Activated naive CD8-positive, alpha-beta T cell treated with anti-CD3 and anti-CD28 coated beads, Interleukin-2, amount 10 ng/mL, durations not matched to agents 7 days and 5 days (primary cell): ENCODE data around the gene POLRMT. TPM values are rescaled to one million over a fixed set of nuclear protein-coding genes. Genes with fewer than 3 reads are reported as not detected.

Experiments used
- ATAC-seq: fragments of 150-1000 bp; cut with Tn5 transposase; one replicate; pipeline ENCODE4 v1.10.0; 2021; ENCODE audit warnings: low read depth, moderate library complexity
- POLR2A ChIA-PET: fragments of 350-600 bp; sonication (Branson Sonifier 250); formaldehyde crosslinking; loops from one replicate; lab custom pipeline; 2021; ENCODE audit warnings: antibody characterized with exemption; lab: Charles Lee
- DNase-seq: peaks from one replicate; pipeline ENCODE4 v3.0.0; 2021
- H3K27ac Mint-ChIP-seq: one replicate; pipeline ENCODE4 v1.8.0; 2022; ENCODE audit warnings: mild to moderate bottlenecking, mixed read lengths
- H3K27me3 Mint-ChIP-seq: one replicate; pipeline ENCODE4 v1.8.0; 2022; ENCODE audit warnings: mild to moderate bottlenecking, moderate library complexity, mixed read lengths
- H3K36me3 Mint-ChIP-seq: one replicate; pipeline ENCODE4 v1.8.0; 2021; ENCODE audit warnings: mild to moderate bottlenecking, mixed read lengths
- H3K4me1 Mint-ChIP-seq: one replicate; pipeline ENCODE4 v1.8.0; 2021; ENCODE audit warnings: mixed read lengths
- H3K4me3 Mint-ChIP-seq: one replicate; pipeline ENCODE4 v1.8.0; 2022; ENCODE audit warnings: mild to moderate bottlenecking, moderate library complexity, mixed read lengths
- H3K9me3 Mint-ChIP-seq: one replicate; pipeline ENCODE4 v1.8.0; 2021; ENCODE audit warnings: mixed read lengths
- total RNA-seq, 2 experiments: library from RNA; stranded (reverse); gene quantifications; one replicate each; pipeline ENCODE4 v1.2.3, GENCODE V29; 2021

The POLRMT gene
- total RNA-seq, 2 experiments from 2014 or later: 63.2 to 65.1 TPM

DNA sequence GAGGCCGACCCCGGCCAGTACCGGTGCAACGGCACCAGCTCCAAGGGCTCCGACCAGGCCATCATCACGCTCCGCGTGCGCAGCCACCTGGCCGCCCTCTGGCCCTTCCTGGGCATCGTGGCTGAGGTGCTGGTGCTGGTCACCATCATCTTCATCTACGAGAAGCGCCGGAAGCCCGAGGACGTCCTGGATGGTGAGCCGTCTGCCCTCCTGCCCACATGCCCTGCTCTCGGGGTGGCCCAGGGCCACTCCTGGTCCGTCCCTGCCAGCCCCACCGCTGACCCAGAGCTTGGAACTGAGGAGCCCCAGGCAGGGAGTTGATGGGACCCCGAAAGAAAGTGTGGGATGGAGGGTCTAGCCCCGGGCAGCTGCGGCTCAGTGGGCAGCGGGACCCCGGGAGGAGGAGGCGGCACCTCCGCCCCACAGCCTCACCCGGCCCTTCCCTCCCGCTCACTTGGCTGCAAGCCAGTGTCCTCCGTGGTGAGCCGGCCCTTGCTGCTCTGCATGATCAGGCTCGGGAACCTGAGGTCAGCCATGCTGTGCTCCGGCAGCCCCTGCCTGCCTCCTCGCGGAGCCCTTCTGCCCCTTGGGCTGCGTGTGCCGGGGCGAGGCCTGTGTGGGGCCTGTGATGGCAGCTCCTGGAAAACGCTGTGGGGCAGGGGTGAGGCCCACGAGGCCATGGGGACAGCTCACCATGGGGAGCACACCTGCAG, 51.8 kb downstream of the POLRMT start:
- Mint-ChIP-seq H3K4me1 (peaks cover 2% of the 10 kb centered on the region), H3K36me3 (no peaks in the 10 kb centered on the region), H3K27me3 (no peaks in the 10 kb centered on the region), H3K9me3 (no peaks in the 10 kb centered on the region), H3K27ac (no peak overlapping the region), H3K4me3 (no peak overlapping the region)
- ATAC-seq: no peak
- DNase-seq: no peak
- POLR2A ChIA-PET: no interaction called here

DNA sequence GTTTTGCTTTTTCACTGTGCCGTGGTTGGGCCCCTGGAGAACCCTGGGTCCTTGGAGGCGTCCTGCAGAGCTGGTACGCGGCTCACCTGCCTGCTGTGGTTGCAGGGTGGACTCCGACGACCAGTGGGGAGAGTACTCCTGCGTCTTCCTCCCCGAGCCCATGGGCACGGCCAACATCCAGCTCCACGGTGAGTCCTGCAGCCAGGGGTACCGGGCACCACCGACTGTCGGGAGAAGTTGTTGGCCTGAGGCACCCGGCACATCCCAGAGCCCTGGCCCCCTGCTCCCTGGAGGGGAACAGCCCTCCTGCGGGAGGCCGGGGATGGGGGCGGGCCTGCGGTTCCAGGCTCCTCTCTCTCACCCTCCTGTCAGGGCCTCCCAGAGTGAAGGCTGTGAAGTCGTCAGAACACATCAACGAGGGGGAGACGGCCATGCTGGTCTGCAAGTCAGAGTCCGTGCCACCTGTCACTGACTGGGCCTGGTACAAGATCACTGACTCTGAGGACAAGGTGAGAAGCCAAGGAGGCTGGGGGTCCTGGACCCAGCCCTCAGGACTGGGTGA, 53.0 kb downstream of the POLRMT start:
- DNase-seq (no peak), ATAC-seq (no peak)
- no peaks in the 10 kb centered on the region for H3K27me3 Mint-ChIP-seq
- no peak overlapping the region for H3K4me3 Mint-ChIP-seq
- H3K4me1 Mint-ChIP-seq: peaks cover 4% of the 10 kb centered on the region
- no peaks in the 10 kb centered on the region for H3K36me3 Mint-ChIP-seq
- POLR2A ChIA-PET: no interaction called here
- H3K27ac Mint-ChIP-seq: no peak overlapping the region
- no peaks in the 10 kb centered on the region for H3K9me3 Mint-ChIP-seq

DNA sequence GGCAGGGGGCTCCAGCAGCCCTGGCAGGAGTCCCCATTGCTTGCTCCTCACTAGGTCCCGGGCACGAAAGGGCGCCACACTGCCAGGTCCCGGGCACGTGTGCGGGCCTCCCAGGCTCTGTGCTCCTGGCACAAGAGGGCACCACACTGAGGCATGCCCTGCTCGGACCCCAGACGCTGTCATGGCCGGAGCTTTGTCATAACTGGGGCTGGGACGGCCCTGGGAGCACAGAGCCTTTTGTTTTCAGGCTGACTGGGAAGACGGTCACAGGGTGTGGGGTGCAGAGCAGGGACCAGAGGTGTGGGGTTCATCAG, 53.5 kb downstream of the POLRMT start:
- POLR2A ChIA-PET: no interaction called here
- Mint-ChIP-seq H3K36me3 (no peaks in the 10 kb centered on the region), H3K9me3 (no peaks in the 10 kb centered on the region)

GRCh38 chr19:579111-579841, 54.1 kb downstream of the POLRMT start:
- Mint-ChIP-seq H3K4me3 (no peak overlapping the region), H3K9me3 (no peaks in the 10 kb centered on the region), H3K27me3 (no peaks in the 10 kb centered on the region), H3K4me1 (peaks cover 12% of the 10 kb centered on the region), H3K36me3 (no peaks in the 10 kb centered on the region), H3K27ac (no peak overlapping the region)
- DNase-seq: no peak
- no peak for ATAC-seq
- POLR2A ChIA-PET: no interaction called here

More for the DNA sequence above, 53.5 kb downstream of the POLRMT start:
- no peak for DNase-seq
- H3K27ac Mint-ChIP-seq: no peak overlapping the region
- H3K27me3 Mint-ChIP-seq: no peaks in the 10 kb centered on the region
- no peak overlapping the region for H3K4me3 Mint-ChIP-seq
- ATAC-seq: no peak
- peaks cover 7% of the 10 kb centered on the region for H3K4me1 Mint-ChIP-seq

DNA sequence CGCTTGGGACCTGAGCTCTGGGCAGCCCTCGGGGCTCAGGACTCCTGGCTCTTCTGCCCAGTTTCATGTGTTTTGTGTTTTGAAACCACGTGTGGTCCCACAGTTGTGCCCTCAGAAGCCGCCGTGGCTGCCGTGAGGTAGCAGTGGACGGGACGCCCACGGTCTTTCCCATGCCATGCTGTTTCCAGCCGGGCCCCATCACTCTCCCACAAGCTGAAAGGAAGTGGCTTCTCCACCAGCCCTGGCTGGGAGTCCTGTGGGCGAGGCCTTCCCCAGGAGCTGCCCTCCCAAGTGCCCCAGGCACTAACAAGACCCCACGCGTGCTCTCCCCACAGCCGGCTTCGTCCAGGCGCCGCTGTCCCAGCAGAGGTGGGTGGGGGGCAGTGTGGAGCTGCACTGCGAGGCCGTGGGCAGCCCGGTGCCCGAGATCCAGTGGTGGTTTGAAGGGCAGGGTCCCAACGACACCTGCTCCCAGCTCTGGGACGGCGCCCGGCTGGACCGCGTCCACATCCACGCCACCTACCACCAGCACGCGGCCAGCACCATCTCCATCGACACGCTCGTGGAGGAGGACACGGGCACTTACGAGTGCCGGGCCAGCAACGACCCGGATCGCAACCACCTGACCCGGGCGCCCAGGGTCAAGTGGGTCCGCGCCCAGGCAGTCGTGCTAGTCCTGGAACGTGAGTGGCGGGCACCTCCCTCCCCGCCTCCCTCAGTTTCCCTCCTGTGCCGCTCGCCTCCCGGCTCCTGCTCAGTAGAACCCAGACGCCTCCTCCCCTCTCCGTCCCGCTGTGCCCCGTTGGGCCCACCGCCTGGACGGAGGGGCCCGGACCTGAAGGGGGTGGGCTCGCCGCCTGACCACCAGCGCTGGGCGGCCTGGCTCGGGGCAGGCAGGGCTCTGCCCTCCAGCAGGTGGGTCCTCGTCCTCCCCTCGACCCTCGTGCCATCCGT, 55.6 kb downstream of the POLRMT start:
- no peak for DNase-seq
- no peak for ATAC-seq
- POLR2A ChIA-PET: interaction anchor here (0.5 to 1.5 kb wide), 3 partner anchors 9 to 56 kb away, joined by 3 to 6 read pairs (median 3); partner anchors contain the start of gene POLRMT
- Mint-ChIP-seq H3K9me3 (no peaks in the 10 kb centered on the region), H3K4me1 (peaks cover 16% of the 10 kb centered on the region), H3K27ac (no peak overlapping the region), H3K36me3 (no peaks in the 10 kb centered on the region), H3K4me3 (no peak overlapping the region), H3K27me3 (no peaks in the 10 kb centered on the region)

GRCh38 chr19:576768-577438, 56.4 kb downstream of the POLRMT start:
- POLR2A ChIA-PET: interaction anchor here (0.6 to 1.5 kb wide), 3 partner anchors 10 to 86 kb away, joined by 3 read pairs; partner anchors contain the start of gene POLRMT
- H3K4me3 Mint-ChIP-seq: no peak overlapping the region

DNA sequence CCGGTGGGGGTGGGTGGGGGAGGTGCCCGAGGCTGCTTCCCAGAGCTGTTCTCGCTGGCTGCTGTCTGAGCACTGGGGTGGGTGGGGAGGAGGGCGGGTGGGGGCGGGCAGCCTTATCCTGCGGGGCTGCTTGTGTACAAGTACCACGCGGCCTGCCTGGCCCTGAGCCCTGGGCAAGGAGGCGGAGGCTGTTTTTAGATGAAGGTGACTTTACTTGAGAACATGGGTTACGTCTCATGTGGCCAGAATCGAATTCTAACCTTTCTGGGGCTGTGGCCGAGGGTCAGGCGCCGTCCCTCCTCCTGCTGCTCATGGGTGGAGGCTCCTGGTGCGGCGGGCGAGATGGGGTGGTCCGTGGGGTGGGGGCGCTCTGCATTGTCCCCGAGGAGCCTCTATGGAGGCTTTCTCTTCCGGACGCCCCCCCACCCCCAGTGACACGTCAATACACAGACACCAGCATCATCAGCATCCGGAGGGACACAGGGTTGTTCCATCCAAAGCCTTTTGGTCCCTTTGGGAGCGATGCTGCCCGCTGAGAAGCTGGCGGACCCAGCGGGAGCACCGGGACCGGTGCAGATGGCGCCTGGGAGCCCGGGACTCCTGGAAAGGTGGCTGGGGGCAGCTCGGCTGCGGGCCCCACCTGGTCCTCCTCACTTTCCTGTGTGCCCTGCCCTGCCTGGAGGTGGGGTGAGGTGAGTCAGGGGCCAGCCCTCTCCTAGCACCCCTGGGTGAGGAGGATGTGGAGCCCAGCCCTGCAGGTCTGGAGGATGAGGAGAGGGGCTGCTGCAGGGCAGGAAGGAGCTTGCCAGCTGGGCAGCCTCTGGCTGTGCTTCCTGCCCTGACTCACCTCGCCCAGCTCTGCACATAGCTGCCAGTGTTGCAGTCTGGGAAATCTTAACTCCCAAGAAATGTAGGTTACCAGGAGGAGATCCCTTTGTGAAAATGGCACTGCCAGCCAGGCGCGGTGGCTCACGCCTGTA, 57.5 kb downstream of the POLRMT start:
- Mint-ChIP-seq H3K4me3 (no peak overlapping the region), H3K27me3 (no peaks in the 10 kb centered on the region), H3K27ac (no peak overlapping the region), H3K36me3 (no peaks in the 10 kb centered on the region), H3K9me3 (no peaks in the 10 kb centered on the region), H3K4me1 (peaks cover 23% of the 10 kb centered on the region)
- ATAC-seq: no peak
- no peak for DNase-seq
- POLR2A ChIA-PET: interaction anchor here (0.5 to 1.5 kb wide), 2 partner anchors 36 to 57 kb away, joined by 3 to 5 read pairs; partner anchors contain the start of gene POLRMT

More at GRCh38 chr19:576768-577438, 56.4 kb downstream of the POLRMT start:
- H3K4me1 Mint-ChIP-seq: peaks cover 18% of the 10 kb centered on the region
- no peaks in the 10 kb centered on the region for H3K36me3 Mint-ChIP-seq
- H3K9me3 Mint-ChIP-seq: no peaks in the 10 kb centered on the region
- no peak overlapping the region for H3K27ac Mint-ChIP-seq
- DNase-seq (no peak), ATAC-seq (no peak)
- no peaks in the 10 kb centered on the region for H3K27me3 Mint-ChIP-seq

DNA sequence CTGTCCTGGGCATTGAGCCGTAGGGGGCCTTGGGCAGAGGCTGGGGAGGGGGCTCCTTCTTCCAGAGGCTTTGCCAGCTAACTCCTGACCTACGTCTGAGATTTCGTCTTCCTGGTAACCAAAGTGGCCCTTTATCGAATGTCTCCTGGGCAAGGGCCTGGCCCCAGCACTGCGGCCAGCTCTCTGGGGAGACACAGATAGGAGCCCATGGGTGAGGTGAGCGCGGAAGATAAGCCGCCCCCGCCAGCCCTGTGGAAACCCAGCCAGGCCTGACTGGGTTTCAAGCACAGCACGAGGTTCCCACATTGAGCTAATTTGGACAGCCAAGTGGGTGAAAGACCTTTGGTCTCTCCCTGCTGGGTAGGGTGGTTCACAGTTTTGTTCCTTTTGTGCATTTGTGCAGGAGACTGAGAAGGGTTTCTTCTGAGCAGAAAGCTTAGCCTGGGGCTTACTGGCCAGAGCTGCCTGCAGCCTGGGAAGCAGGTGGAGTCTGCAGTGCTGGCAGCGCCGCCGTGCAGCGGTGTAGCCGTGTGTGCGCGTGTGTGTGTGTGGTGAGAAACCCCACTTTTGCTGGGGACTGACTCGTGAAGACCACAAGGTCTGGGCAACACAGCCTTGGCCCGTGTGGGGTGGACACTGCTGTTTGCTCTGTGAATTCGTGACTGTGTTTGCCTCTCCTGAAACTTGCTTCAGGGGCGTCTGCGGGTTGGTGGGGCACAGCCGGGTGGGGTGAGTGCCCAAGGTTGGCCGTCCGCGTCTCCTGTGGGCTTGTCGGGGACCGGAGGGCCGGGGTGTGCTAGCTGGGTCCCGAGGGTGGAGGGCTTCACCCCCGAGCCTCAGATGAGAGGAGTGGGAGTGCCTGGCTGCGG, 58.4 kb downstream of the POLRMT start:
- H3K4me1 Mint-ChIP-seq: peaks cover 25% of the 10 kb centered on the region
- peak overlapping the region; percentile 39 for H3K4me3 Mint-ChIP-seq
- no peak for DNase-seq
- no peaks in the 10 kb centered on the region for H3K36me3 Mint-ChIP-seq
- peak overlapping the region; percentile 25 for H3K27ac Mint-ChIP-seq
- POLR2A ChIA-PET: no interaction called here
- ATAC-seq: no peak
- H3K9me3 Mint-ChIP-seq: no peaks in the 10 kb centered on the region
- H3K27me3 Mint-ChIP-seq: no peaks in the 10 kb centered on the region

GRCh38 chr19:573519-573825, 59.9 kb downstream of the POLRMT start:
- peak overlapping the region; percentile 97 for H3K4me3 Mint-ChIP-seq
- POLR2A ChIA-PET: no interaction called here
- no peaks in the 10 kb centered on the region for H3K27me3 Mint-ChIP-seq
- H3K36me3 Mint-ChIP-seq: no peaks in the 10 kb centered on the region
- H3K27ac Mint-ChIP-seq: peak overlapping the region; percentile 74
- peaks cover 26% of the 10 kb centered on the region for H3K4me1 Mint-ChIP-seq
- no peaks in the 10 kb centered on the region for H3K9me3 Mint-ChIP-seq
- no peak for DNase-seq
- no peak for ATAC-seq

- DNase-seq (peak; percentile 58), ATAC-seq (no peak)
- Mint-ChIP-seq H3K36me3 (no peaks in the 10 kb centered on the region), H3K27me3 (no peaks in the 10 kb centered on the region), H3K4me3 (peak overlapping the region; percentile 97), H3K4me1 (peaks cover 26% of the 10 kb centered on the region), H3K27ac (peak overlapping the region; percentile 93), H3K9me3 (no peaks in the 10 kb centered on the region)
- POLR2A ChIA-PET: interaction anchor here (0.7 to 2.2 kb wide), 6 partner anchors 29 to 90 kb away, joined by 3 to 24 read pairs (median 6); partner anchors contain the start of genes CDC34, GZMM, RNF126 and TPGS1
Observed at GRCh38 chr19:572743-573518, 60.4 kb downstream of the POLRMT start.
